K562 (cell line): ENCODE measurements around the gene RCSD1. TPM values are rescaled to one million over a fixed set of nuclear protein-coding genes. Genes with fewer than 3 reads are reported as not detected.
"Not testable (repeated sequence)": the region's sequence is repeated elsewhere in the genome, so short reads cannot be mapped to it uniquely, and the experiment has no call there.

Experiments used
- ATAC-seq: fragments of 200-7000 bp; cut with Tn5 transposase; 3 replicates; pipeline ENCODE4 v1.9.1; 2020; ENCODE audit warnings: moderate library complexity
- BruUV-seq: library from RNA; stranded (reverse); fragments of 400-500 nt; replicated peaks from 2 replicates; lab custom pipeline; 2021; lab: Mats Ljungman, UMichigan
- CTCF ChIA-PET: fragments of 300-600 bp; formaldehyde crosslinking; extraction: SDS; loops from one replicate; lab custom pipeline; 2021; ENCODE audit warnings: low intra/inter-chr PET ratio; lab: Yijun Ruan, JAX
- POLR2A ChIA-PET: fragments of 300-600, 350-650 bp; sonication (Branson Sonifier 250); formaldehyde crosslinking; extraction: SDS; loops from one replicate; lab custom pipeline; 2021; ENCODE audit warnings: antibody characterized with exemption, inconsistent platforms; lab: Yijun Ruan, JAX
- DNase-seq, 4 experiments: peaks; one replicate each; pipeline versions ENCODE4 v3.0.0 to v3.0.0-alpha.2; 2011 to 2018; ENCODE audit warnings: low spot score in 3 of 4, mixed read lengths in 3 of 4; ENCODE audit errors: extremely low read depth in 1 of 4
- FAIRE-seq: peaks from 2 replicates; lab custom pipeline; 2011; peaks lifted over from hg19 to GRCh38; lab: Jason Lieb, UNC
- H2AFZ ChIP-seq: 2 replicates; pipeline ENCODE4 v1.6.0; 2011; ENCODE audit warnings: low read depth, low read length, control low read depth, inconsistent platforms
- H3K27ac ChIP-seq: fragments of 200-600 bp; 3 replicates; pipeline ENCODE4 v1.8.0; 2011; ENCODE audit warnings: low read depth, mild to moderate bottlenecking, control low read depth, inconsistent platforms, low read length, moderate library complexity, mixed read lengths; ENCODE audit errors: extremely low read depth
- H3K27me3 ChIP-seq, 2 experiments: fragments of 300-600 bp in 1 of 2; 2 replicates in 1 of 2; 3 replicates in 1 of 2; pipeline versions ENCODE4 v1.6.0 to v1.8.0; 2011; ENCODE audit warnings: inconsistent platforms in 2 of 2, low read length in 2 of 2, mild to moderate bottlenecking in 1 of 2, mixed read lengths in 1 of 2, moderate library complexity in 1 of 2; ENCODE audit not compliant: control insufficient read depth in 2 of 2, insufficient read depth in 2 of 2
- H3K36me3 ChIP-seq: fragments of 300-600 bp; 3 replicates; pipeline ENCODE4 v1.8.0; 2011; ENCODE audit warnings: mild to moderate bottlenecking, low read length, inconsistent platforms; ENCODE audit not compliant: control insufficient read depth, insufficient read depth
- H3K4me1 ChIP-seq, 2 experiments: fragments of 200-600 bp in 1 of 2; replicated peaks in 1 of 2; 2 replicates in 1 of 2; 3 replicates in 1 of 2; pipeline versions ENCODE4 v1.5.1 to v1.8.0; 2011; ENCODE audit warnings: inconsistent platforms in 2 of 2, low read length in 2 of 2, mild to moderate bottlenecking in 1 of 2, mixed read lengths in 1 of 2, moderate library complexity in 1 of 2; ENCODE audit not compliant: control insufficient read depth in 2 of 2, insufficient read depth in 2 of 2
- H3K4me2 ChIP-seq: 2 replicates; pipeline ENCODE4 v1.6.1; 2011; ENCODE audit warnings: low read length, control low read depth, inconsistent platforms, mixed read lengths; ENCODE audit not compliant: insufficient read depth
- H3K4me3 ChIP-seq: fragments of 200-600 bp; sonication (generic), shearing (Covaris generic); 2 replicates; pipeline ENCODE4 v1.5.1; 2016; ENCODE audit warnings: control low read depth, inconsistent platforms
- H3K79me2 ChIP-seq: fragments of 200-600 bp; 3 replicates; pipeline ENCODE4 v1.8.0; 2011; ENCODE audit warnings: low read length, inconsistent platforms; ENCODE audit not compliant: control insufficient read depth, insufficient read depth
- H3K9ac ChIP-seq, 2 experiments: 2 replicates each; pipeline versions ENCODE4 v1.6.0 to v1.6.1; 2011; ENCODE audit warnings: low read depth in 2 of 2, low read length in 2 of 2, control low read depth in 1 of 2, inconsistent platforms in 1 of 2, mild to moderate bottlenecking in 1 of 2, mixed read lengths in 1 of 2; ENCODE audit not compliant: insufficient read depth in 1 of 2
- H3K9me1 ChIP-seq: one replicate; pipeline ENCODE4 v1.6.0; 2011; ENCODE audit warnings: inconsistent platforms, mild to moderate bottlenecking, low read length, moderate library complexity; ENCODE audit not compliant: control insufficient read depth, insufficient read depth
- H3K9me3 ChIP-seq: replicated peaks from 2 replicates; pipeline ENCODE4 v1.5.1; 2011; ENCODE audit warnings: low read depth, low read length, inconsistent platforms; ENCODE audit not compliant: control insufficient read depth, insufficient read depth
- H4K20me1 ChIP-seq: replicated peaks from 2 replicates; pipeline ENCODE4 v1.6.1; 2011; ENCODE audit warnings: low read length, inconsistent platforms, mixed read lengths; ENCODE audit not compliant: control insufficient read depth, insufficient read depth
- ARID1B ChIP-seq: fragments of 450-650 bp; IDR thresholded peaks from 2 replicates; pipeline ENCODE4 v1.6.1; 2016; ENCODE audit warnings: antibody characterized with exemption, mild to moderate bottlenecking, inconsistent platforms
- CBFA2T2 ChIP-seq: fragments of 450-650 bp; conservative IDR thresholded peaks from 2 replicates; pipeline ENCODE4 v1.6.1; 2017; ENCODE audit warnings: mild to moderate bottlenecking
- CBFA2T3 ChIP-seq: fragments of 450-650 bp; IDR thresholded peaks from 2 replicates; pipeline ENCODE4 v1.6.1; 2017
- HMBOX1 ChIP-seq: sonication (generic); IDR thresholded peaks from 2 replicates; pipeline ENCODE4 v1.6.1; 2016
- KDM1A ChIP-seq, 2 experiments: fragments of 450-650 bp; IDR thresholded peaks; 2 replicates each; pipeline ENCODE4 v1.6.1; 2016; ENCODE audit warnings: mild to moderate bottlenecking in 2 of 2
- NCOR1 ChIP-seq: fragments of 450-650 bp; IDR thresholded peaks from 2 replicates; pipeline ENCODE4 v1.6.1; 2016; ENCODE audit warnings: mild to moderate bottlenecking, moderate library complexity
- NR2C1 ChIP-seq, 2 experiments: fragments of 450-650 bp; IDR thresholded peaks; 2 replicates each; pipeline ENCODE4 v1.6.1; 2017; ENCODE audit warnings: mild to moderate bottlenecking in 2 of 2, antibody characterized with exemption in 1 of 2, inconsistent platforms in 1 of 2, missing compliant biosample characterization in 1 of 2, missing genetic modification characterization in 1 of 2
- RBM25 ChIP-seq: fragments of 200-400 bp; formaldehyde crosslinking; IDR thresholded peaks from 2 replicates; pipeline ENCODE4 v1.6.1; 2018; ENCODE audit warnings: low read length, low read depth, moderate library complexity; ENCODE audit not compliant: severe bottlenecking
- TAL1 ChIP-seq: fragments of 450-650 bp; IDR thresholded peaks from 2 replicates; pipeline ENCODE4 v1.6.1; 2016; ENCODE audit warnings: mild to moderate bottlenecking
- TCF3 ChIP-seq: sonication (generic); formaldehyde crosslinking; IDR thresholded peaks from 2 replicates; pipeline ENCODE4 v1.4.0; 2020; ENCODE audit warnings: mild to moderate bottlenecking, missing genetic modification reagents
- TEAD4 ChIP-seq, 2 experiments: sonication (generic) in 1 of 2; formaldehyde crosslinking in 1 of 2; IDR thresholded peaks; 2 replicates each; pipeline versions ENCODE4 v1.6.1 to v1.8.0; 2012 to 2022; ENCODE audit warnings: borderline replicate concordance in 1 of 2, inconsistent platforms in 1 of 2, low read length in 1 of 2, mild to moderate bottlenecking in 1 of 2, missing genetic modification reagents in 1 of 2
- TRIM24 ChIP-seq, 2 experiments: fragments of 450-650 bp; IDR thresholded peaks; 2 replicates each; pipeline ENCODE4 v1.6.1; 2016
- ZBTB33 ChIP-seq: sonication (generic); formaldehyde crosslinking; IDR thresholded peaks from 2 replicates; pipeline ENCODE4 v1.8.1; 2023; ENCODE audit warnings: mild to moderate bottlenecking, missing genetic modification reagents
- ZFX ChIP-seq: sonication (generic); formaldehyde crosslinking; IDR thresholded peaks from 2 replicates; pipeline ENCODE4 v1.8.0; 2022; ENCODE audit warnings: mild to moderate bottlenecking, missing genetic modification reagents, moderate library complexity
- WGBS: fragments of 100-300 bp; shearing (Covaris generic); methylation state at CpG from one replicate; pipeline ENCODE4 v1.1.6; 2016; ENCODE audit warnings: low coverage, mixed read lengths; ENCODE audit not compliant: insufficient coverage; ENCODE audit errors: missing lambda C conversion rate; 5-methylcytosine and 5-hydroxymethylcytosine counted together
- in situ Hi-C: fragments of 300-500 bp; cut with MboI; formaldehyde crosslinking; loops from 4 replicates; pipeline ENCODE4 v1.15.0; 2018; ENCODE audit warnings: inconsistent platforms, mixed read lengths
- intact Hi-C: fragments of 100-400 bp; cut with micrococcal nuclease; formaldehyde crosslinking; loops from 2 replicates; pipeline ENCODE4 v1.14.2; 2022
- polyA plus RNA-seq, 8 experiments: library from polyadenylated mRNA; depleted of rRNA in 4 of 8; stranded (reverse) in 5 of 8; unstranded in 3 of 8; fragments of >200 nt; fragmentation: Nextera tagmentation in 2 of 8; fragmentation: Illumina TruSeq in 1 of 8; extraction: Ambion mirVana in 2 of 8; extraction: Trizol in 1 of 8; gene quantifications; 2 replicates each; pipeline versions ENCODE4 v1.2.1 to v1.2.3, GENCODE V29; 2011 to 2014; ENCODE audit warnings: inconsistent platforms in 1 of 8, missing spikeins in 1 of 8
- total RNA-seq, 7 experiments: library from RNA; depleted of rRNA in 6 of 7; stranded (reverse); fragments of >200 nt in 6 of 7; fragmentation: Illumina TruSeq in 2 of 7; extraction: Trizol in 2 of 7; gene quantifications; 2 replicates each; pipeline versions ENCODE4 v1.2.1 to v1.2.3, GENCODE V29; 2011 to 2021; ENCODE audit warnings: low replicate concordance in 1 of 7

Gene RCSD1
- total and polyA plus RNA-seq, 9 of the 15 experiments (the other 6 are each of a cell fraction or from before 2014, with no cell fraction given) = 7.8 to 69.8 (median 45.3) TPM

GRCh38 chr1:167719715-167720421 lies 89.8 kb downstream of the RCSD1 start:
- Histone ChIP-seq H3K79me2 (peaks cover 31% of the 10 kb centered on the region), H3K4me1 (peaks cover 34 to 37% of the 10 kb centered on the region in 2 experiments; a peak in 4 of 5 replicates)
- DNase-seq; H3K27ac ChIP-seq; ATAC-seq; H4K20me1 ChIP-seq; H3K4me2 ChIP-seq; FAIRE-seq; H3K4me3 ChIP-seq; H3K27me3 ChIP-seq; BruUV-seq; H3K36me3 ChIP-seq; H3K9ac ChIP-seq; H2AFZ ChIP-seq; H3K9me3 ChIP-seq; CTCF ChIA-PET; H3K9me1 ChIP-seq; TF ChIP-seq TEAD4 (CRISPR knock-in tag; IDR thresholded peaks at IDR 0.05; ENCODE audit: borderline replicate concordance): not testable (repeated sequence)
- POLR2A ChIA-PET = interaction anchor here (0.6 kb wide), 2 partner anchors 379 to 404 kb away, joined by 3 read pairs; no protein-coding TSS in a partner anchor
- 68% methylated on average over 25 of the region's 25 CpGs for WGBS
- intact Hi-C loops = loop anchor here (1.0 to 5.0 kb wide), 3 partner anchors 83 to 202 kb away; no protein-coding TSS in a partner anchor
- in situ Hi-C loops = loop anchor here (5.0 kb wide), 2 partner anchors 77 to 362 kb away; no protein-coding TSS in a partner anchor
- TF ChIP-seq ZFX (CRISPR knock-in tag) = peak; percentile 41; the same call in 1 of the 2 replicates
- TF ChIP-seq NR2C1 (IDR thresholded peaks at IDR 0.05) = peak; percentile 55
- TF ChIP-seq NR2C1 (tag; IDR thresholded peaks at IDR 0.05) = peak; percentile 55; the same call in 1 of the 2 replicates
- TF ChIP-seq CBFA2T3 = peak; percentile 78
- TF ChIP-seq ZBTB33 (CRISPR knock-in tag) = peak; percentile 42; the same call in 1 of the 2 replicates
- TF ChIP-seq NCOR1 = 0 out of 2 replicates have a peak, but pooled peaks have one; percentile 15
- peak; percentile 67 for TF ChIP-seq TEAD4 (IDR thresholded peaks at IDR 0.05; ENCODE audit: low read length)
- TF ChIP-seq ARID1B = peak; percentile 66
- peak; percentile 63 for TF ChIP-seq CBFA2T2
- 0 out of 4 replicates have a peak, but pooled peaks of 1 of the 2 experiments have one; percentile 15 for TF ChIP-seq TRIM24 (IDR thresholded peaks at IDR 0.05)
- 0 out of 2 replicates have a peak, but pooled peaks have one; percentile 26 for TF ChIP-seq HMBOX1
- peak; percentile 69 for TF ChIP-seq TAL1
- TF ChIP-seq TCF3 (CRISPR knock-in tag) = peak; percentile 56
- peak; percentile 11 for TF ChIP-seq RBM25
- peak in 1 of 2 experiments; percentile 61; a peak in 3 of 4 replicates for TF ChIP-seq KDM1A (IDR thresholded peaks at IDR 0.05)
